Kidney epithelial cell (primary cell): ENCODE data around the gene PTH2. TPM values are rescaled to one million over a fixed set of nuclear protein-coding genes. Genes with fewer than 3 reads are reported as not detected.

Source experiments
- DNase-seq: peaks from one replicate; pipeline ENCODE4 v3.0.0-alpha.2; 2010; ENCODE audit warnings: low read depth
- H3K27me3 ChIP-seq: 2 replicates; pipeline ENCODE4 v1.6.0; 2011; ENCODE audit warnings: low read length; ENCODE audit not compliant: control insufficient read depth, insufficient read depth
- H3K36me3 ChIP-seq: 2 replicates; pipeline ENCODE4 v1.5.1; 2011; ENCODE audit warnings: low read length; ENCODE audit not compliant: control insufficient read depth, insufficient read depth
- H3K4me3 ChIP-seq: 2 replicates; pipeline ENCODE4 v1.5.1; 2011; ENCODE audit warnings: low read depth, mild to moderate bottlenecking, control low read depth, low read length
- total RNA-seq: library from RNA; depleted of rRNA; stranded (reverse); fragments of >200 nt; gene quantifications from 2 replicates; pipeline ENCODE4 v1.2.3, GENCODE V29; 2015
- TF ChIP-seq, protein P1 (sequence below): IDR thresholded peaks from 2 replicates; pipeline ENCODE4 v1.5.1; 2011; ENCODE audit warnings: mild to moderate bottlenecking, moderate library complexity, low read length, control low read depth, inconsistent platforms; ENCODE audit not compliant: insufficient read depth, poor library complexity, severe bottlenecking

The PTH2 gene
- total RNA-seq, 1 donor from 2014 or later = not detected

DNA sequence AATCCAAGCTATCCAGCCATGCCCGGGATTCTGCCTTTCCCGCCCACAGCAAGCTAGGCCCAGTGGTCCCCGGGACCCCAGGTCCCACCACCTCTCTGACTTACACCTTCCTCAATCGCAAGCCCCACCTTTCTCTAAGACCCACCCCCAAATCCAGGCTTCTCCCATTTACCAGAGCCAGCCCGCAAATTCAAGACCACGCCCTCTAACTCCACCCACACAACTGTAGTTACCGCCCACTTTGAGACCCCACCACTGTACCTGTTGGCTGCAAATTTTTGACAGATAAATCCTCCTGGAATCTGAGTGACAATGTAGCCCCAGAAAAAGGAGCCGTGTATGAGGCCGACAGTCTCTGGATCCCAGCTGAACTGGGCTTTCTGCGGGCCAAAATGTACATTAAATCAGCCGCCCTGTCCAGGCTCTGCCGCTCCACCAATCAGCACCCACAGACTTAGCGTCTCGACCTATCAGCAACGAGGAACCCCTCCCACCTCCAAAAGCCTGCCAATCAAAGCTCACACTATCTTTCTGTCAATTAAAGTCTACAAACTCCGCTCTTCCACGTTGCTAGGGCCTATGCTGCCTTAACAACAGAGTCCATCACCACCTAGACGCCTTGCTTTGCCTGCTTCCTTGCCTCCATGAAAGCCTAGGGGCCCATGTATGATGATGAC lies 11.8 kb upstream of the PTH2 start:
- H3K27me3 ChIP-seq = peaks cover 98% of the 10 kb centered on the region
- no peak overlapping the region for H3K4me3 ChIP-seq
- no peak for DNase-seq
- TF ChIP-seq, protein P1, sequence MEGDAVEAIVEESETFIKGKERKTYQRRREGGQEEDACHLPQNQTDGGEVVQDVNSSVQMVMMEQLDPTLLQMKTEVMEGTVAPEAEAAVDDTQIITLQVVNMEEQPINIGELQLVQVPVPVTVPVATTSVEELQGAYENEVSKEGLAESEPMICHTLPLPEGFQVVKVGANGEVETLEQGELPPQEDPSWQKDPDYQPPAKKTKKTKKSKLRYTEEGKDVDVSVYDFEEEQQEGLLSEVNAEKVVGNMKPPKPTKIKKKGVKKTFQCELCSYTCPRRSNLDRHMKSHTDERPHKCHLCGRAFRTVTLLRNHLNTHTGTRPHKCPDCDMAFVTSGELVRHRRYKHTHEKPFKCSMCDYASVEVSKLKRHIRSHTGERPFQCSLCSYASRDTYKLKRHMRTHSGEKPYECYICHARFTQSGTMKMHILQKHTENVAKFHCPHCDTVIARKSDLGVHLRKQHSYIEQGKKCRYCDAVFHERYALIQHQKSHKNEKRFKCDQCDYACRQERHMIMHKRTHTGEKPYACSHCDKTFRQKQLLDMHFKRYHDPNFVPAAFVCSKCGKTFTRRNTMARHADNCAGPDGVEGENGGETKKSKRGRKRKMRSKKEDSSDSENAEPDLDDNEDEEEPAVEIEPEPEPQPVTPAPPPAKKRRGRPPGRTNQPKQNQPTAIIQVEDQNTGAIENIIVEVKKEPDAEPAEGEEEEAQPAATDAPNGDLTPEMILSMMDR = no peak
- H3K36me3 ChIP-seq = no peaks in the 10 kb centered on the region

DNA sequence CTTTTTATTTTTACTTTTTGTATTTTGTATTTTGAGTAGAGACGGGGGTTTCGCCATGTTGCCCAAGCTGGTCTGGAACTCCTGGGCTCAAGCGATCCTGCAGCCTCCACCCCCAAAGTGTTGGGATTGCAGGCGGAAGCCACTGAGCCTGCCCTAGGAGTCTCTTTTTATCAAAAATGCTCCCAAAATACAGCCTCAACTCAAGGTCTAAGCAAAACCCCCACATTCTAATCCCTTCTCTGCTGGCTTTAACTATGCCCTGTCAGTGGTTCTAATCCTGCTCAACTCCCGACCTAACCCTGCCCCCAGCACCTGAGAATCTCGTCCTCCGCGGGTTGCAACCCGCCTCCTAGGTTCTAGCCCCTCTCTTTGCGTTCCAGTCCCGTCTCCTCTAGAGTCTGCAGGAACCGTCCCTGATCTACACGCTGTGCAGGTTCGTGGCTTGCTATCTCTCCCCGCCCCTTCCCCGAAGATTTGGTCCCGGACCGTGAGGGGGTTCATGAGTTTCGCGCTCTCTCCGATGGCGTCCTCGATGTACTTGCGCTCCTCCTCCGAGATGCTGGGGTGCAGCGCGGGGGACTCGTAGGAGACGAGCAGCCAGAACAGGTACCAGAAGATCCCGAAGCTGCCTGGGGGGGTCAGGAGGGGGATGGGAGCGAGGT lies 10.1 kb upstream of the PTH2 start:
- no peaks in the 10 kb centered on the region for H3K36me3 ChIP-seq
- H3K4me3 ChIP-seq = no peak overlapping the region
- no peak for DNase-seq
- TF ChIP-seq, protein P1 = no peak
- H3K27me3 ChIP-seq = peaks cover 99% of the 10 kb centered on the region

- H3K27me3 ChIP-seq = peaks cover 99% of the 10 kb centered on the region
- H3K4me3 ChIP-seq = no peak overlapping the region
- no peak for DNase-seq
- TF ChIP-seq, protein P1 = no peak
- H3K36me3 ChIP-seq = no peaks in the 10 kb centered on the region
Observed at GRCh38 chr19:49432141-49433073, 9.2 kb upstream of the PTH2 start.

DNA sequence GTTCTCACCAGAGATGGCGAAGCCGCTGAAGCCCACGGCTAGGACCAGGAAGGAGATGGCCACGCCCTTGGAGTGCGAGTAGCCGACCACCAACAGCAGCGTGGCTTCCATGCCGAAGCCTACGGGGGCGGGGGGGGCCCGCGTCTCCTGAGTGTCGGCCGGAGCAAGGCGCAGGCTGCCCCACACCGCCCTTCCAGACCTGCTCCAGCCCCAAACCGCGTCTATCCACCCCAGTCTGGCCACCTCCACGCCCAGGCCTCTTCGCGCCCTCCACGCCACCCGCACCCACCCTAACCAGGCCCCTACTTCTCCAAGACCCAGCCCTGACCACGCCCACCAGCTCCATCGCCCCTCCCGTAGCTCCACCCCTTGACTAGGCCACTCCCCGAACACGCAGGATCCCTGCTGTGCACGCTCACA lies 8.1 kb upstream of the PTH2 start:
- DNase-seq = no peak
- TF ChIP-seq, protein P1 = no peak
- no peaks in the 10 kb centered on the region for H3K36me3 ChIP-seq
- peaks cover 99% of the 10 kb centered on the region for H3K27me3 ChIP-seq
- H3K4me3 ChIP-seq = no peak overlapping the region

DNA sequence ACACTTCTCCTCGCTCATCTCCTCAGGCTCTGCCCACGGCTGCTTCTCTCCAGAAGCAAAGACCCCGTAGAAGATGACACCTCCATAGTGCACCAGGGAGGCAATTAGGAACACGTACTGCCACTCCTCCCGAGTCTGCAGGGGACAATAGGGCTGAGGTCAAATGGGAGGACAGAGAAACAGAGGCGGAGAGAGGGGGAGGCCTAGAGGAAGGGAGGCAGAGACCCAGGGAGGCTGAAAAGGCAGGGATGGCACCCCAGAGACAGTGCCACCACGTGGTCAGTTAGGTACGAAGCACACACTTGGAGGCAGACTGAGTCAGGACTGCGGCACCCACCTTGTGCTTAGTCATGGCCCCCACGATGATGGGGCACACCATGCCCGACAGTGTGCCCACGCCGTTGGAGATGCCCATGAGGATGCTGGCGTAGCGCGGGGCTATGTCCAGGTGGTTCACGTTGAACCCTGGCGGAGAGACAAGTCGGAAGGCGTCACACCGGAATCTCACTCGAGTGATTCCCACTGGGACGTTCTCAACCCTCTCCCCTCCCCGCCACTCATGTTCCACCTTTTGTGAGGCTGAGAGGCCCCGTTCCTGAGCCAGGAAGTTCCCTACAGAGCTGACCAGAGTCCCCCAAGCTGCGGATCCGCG lies 7.6 kb upstream of the PTH2 start:
- H3K36me3 ChIP-seq = no peaks in the 10 kb centered on the region

More for the DNA sequence above, 7.6 kb upstream of the PTH2 start:
- TF ChIP-seq, protein P1 = no peak
- DNase-seq = no peak
- Histone ChIP-seq H3K4me3 (no peak overlapping the region), H3K27me3 (peaks cover 99% of the 10 kb centered on the region)
